GM21619 (cell line): ENCODE measurements around the gene LRP1B.
"Not testable (repeated sequence)": the region's sequence is repeated elsewhere in the genome, so short reads cannot be mapped to it uniquely, and the experiment has no call there.

Source experiments
- ATAC-seq: cut with Tn5 transposase; IDR thresholded peaks from one replicate; pipeline ENCODE4 v1.9.1; 2021; ENCODE audit not compliant: unreplicated experiment

Gene LRP1B

GRCh38 chr2:140509765-140510164, 1621.1 kb downstream of the LRP1B start:
- ATAC-seq: no peak

DNA sequence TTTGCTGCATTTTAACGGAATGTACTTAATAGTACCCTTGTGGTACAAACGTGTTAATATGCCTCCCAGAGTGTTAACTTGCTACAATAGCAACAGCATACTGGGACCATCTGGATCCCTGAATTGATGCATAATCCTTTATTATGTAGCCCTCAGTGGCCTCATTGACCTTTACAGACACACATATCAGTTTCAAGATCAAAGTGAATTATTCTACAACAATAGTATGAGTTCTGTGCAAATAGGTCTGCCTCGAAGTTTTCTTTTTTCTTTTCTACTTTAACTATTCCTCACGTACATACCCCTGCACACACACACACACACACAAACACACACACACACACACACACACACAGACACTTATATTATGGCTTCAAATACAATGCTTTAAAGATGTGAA, 1622.1 kb downstream of the LRP1B start:
- ATAC-seq: no peak

GRCh38 chr2:140506606-140507005, 1624.2 kb downstream of the LRP1B start:
- ATAC-seq: no peak

DNA sequence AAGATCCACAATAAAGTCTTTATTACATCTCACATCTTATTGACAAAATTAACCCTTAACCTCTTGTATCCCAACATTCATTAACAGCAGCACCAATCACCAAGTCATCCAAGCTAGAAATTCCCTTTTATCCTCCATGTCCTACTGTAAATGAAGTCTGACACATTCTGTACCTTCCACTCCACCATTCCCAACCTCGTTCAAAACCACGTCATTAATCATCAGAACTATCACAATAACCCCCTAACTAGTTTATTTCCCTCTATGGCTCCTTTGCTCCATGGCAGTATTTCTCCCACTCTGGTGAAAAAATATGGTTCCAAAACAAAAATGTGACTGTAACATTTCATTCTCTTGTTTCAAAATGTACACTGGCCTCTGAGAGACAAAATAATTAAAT, 1626.2 kb downstream of the LRP1B start:
- ATAC-seq: no peak

GRCh38 chr2:140502951-140503630, 1627.7 kb downstream of the LRP1B start:
- ATAC-seq: no peak

GRCh38 chr2:140498360-140498759, 1632.5 kb downstream of the LRP1B start:
- ATAC-seq: no peak

DNA sequence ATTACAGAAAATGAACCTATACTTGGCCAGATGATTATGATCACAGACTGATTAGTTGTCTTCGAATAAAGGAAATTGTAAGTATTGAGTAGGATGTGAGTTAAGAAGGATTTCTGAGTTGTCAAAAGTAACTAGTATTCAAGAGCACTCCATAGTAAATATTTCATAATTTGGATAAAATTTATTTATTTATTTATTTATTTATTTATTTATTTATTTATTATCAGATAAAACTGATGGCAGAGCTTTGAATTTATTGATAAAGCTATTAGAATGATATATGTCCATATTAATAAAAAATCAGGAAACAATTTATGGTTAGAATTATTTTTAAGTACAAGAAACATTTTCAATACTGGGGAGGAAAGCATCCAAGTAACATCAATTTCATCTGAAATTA, 1634.1 kb downstream of the LRP1B start:
- no peak for ATAC-seq

GRCh38 chr2:140491876-140492275, 1638.9 kb downstream of the LRP1B start:
- no peak for ATAC-seq

GRCh38 chr2:140489193-140489592, 1641.6 kb downstream of the LRP1B start:
- ATAC-seq: no peak

DNA sequence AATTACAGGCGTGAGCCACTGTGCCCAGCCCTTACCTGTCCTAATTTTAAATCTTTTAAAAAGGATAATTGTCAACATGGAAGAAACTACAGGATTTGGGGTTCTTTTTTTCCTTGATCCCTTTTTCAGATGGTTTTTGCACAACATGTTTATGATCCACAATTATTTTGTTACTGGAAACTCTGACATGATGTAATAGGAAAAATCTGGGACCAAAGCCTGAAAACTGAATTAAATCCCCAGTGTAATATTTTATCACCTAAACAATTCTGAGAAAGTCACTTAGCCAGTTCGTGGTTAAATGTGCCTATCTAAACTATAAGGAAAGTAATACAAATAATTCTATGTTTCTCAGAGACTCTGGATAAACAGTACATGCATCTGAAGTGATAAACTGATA, 1649.7 kb downstream of the LRP1B start:
- ATAC-seq: no peak

DNA sequence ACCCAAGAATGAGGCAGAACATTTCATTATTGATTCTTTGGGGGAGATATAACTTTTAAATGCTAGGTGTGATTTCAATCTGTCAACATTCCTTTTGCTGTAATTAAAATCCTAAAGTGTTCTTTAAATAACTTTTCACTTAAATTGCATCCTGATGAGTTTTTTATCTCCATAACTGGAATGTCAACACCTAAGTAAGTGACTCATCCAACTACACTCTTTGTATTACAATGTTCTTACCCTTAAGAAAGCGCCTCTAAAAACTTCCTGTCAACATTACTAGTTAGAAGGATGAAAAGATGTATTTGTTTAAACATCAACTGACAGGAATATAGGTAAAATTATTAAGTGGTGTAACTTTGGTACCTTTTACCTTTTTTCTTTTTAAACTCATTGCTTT, 1657.0 kb downstream of the LRP1B start:
- ATAC-seq: no peak

DNA sequence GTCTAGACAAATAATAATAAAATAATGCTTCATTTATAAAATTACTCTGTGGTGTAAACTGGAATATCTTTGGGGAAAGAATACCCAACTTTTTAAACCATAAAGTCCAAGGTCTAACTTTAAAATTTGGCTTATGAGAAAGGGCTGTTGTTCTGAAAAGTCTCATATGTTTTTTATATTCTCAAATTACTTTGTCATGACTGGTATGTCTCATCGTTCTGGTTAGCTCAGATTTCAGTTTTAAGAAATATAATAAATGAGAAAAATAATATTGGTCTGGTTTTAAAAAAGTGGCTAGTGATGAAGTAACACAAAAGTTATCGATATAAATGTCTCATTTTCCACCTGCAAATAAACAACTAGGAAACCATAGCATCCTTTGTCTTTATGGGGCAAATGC, 1658.1 kb downstream of the LRP1B start:
- ATAC-seq: no peak

DNA sequence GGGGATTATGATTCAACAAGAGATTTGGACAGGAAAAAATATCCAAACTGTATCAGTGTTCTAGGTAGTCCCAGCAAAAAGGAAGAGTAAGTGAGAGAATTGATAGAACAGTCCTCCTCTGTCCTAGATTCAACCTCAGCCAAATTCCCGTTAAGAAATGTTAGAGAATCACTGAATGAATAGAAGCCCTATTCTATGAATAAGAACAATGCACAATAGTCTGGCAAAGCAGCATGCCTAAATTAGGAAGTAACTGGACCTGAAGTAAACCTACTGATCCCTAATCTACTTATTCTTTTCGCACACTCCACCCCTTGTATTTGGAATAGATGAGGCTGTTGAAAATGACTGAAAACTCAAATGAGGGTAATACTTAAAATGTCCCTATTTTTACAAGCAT, 1665.5 kb downstream of the LRP1B start:
- ATAC-seq: no peak

DNA sequence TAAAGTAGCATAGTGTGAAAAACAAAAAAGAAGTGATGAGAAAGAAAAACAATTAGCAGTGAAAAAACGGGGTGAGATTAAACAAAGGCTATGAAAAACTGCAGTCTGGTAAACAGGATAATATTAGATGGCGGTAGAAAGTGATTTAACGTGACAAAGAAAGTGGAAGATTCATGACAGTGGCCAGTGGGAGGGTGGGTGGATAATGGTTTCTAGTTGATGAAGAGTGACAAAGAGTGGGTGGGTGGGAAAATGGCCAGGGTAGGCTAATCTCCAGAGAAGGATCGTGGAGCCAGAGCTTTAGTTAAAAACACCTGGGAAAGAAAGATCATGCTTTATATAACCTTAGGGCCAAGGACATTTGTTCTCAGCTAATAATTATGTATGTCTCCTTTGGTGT, 1667.8 kb downstream of the LRP1B start:
- no peak for ATAC-seq

DNA sequence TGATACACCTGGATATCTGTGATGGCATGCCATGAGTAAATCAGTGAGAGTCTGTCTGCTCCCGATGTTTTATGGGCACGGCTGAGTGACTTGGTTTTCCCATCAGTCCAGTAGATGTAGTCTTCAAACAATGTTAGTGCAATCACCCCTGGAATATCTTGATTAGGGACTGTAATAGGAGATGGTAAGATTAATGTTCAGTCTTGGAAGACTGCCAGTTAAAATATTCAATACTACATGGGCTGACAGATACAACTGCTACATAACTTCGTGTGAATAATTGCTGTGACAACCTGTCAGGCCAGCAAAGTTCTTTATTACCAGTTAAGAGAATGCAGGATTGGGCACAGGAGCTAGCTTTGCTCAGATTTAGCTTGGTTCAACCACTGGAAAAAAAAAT, 1673.3 kb downstream of the LRP1B start:
- no peak for ATAC-seq

DNA sequence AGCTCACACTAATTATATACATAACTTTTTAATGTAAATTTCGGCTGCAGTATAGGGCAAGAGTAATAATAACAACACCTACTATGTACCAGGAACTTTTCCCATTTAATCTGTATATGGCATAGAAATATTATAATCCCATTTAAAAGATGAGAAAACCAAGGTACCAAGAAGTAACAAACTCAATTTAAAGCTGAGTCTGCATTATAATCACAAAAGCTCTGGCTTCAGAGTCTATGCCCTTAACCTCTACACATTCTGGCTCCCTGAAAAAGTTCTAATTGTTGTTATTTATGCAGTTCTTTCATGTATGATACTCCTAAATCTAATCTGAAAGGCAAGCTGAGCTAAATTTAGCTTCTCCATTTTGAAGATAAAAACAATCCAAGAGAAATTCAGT, 1675.5 kb downstream of the LRP1B start:
- no peak for ATAC-seq

DNA sequence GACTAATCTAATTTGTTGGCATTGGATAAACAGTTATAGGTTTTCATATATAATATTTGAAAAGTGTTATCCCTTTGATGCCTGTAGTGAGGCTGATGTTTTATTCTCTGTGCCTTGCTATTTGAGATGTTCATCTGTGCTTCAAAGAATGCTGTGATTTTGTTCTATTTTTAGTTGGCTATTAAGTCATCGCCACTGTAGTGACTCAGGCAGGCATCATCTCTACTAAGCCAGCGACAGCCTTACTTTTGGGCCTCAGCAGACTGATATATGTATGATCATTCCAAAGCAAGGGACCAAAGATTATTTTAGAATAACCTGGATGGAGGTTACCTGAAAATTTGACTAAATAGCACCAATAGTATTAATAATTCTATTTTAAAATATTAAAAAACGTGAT, 1676.1 kb downstream of the LRP1B start:
- no peak for ATAC-seq

GRCh38 chr2:140451324-140451723, 1679.5 kb downstream of the LRP1B start:
- ATAC-seq: no peak

DNA sequence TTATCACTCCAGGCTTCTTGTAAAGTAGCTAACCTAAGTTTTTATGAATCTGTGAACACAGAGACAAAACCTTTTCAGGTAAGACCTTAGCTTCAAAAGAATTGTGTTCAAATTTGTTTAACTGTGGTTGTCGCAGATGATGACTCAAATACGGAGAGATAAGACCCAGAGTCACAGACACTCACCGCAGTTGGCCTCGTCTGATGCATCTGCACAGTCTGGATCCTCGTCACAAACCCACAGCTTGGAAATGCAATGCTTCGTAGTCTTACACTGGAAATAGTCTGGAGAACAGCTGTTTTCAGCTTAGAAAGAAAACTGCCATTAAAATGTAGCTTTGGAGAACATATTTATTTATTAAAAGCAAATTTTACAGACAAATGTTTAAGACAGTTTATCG, 1688.5 kb downstream of the LRP1B start:
- ATAC-seq: no peak

- no peak for ATAC-seq
These were observed 1690.0 kb downstream of the LRP1B start for GRCh38 chr2:140440815-140441214.

DNA sequence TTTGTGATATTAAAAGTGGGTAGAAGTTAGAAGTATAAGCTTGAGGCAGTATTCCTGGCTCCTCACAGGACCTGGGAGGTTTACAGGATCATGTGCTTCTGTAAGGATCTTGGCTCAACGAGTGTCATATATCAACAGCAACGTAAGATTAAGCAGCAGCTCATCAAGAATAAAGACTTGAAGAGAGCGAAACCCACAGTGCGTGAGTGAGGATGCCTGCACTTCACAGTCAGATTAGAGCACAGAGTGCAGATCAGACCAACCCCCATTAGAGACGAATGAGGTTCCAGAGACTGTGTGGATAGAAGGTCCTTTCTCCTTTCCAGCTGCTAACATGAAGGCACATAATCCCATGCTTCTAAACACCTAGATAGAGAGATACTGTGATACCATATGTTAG, 1693.9 kb downstream of the LRP1B start:
- ATAC-seq: no peak

DNA sequence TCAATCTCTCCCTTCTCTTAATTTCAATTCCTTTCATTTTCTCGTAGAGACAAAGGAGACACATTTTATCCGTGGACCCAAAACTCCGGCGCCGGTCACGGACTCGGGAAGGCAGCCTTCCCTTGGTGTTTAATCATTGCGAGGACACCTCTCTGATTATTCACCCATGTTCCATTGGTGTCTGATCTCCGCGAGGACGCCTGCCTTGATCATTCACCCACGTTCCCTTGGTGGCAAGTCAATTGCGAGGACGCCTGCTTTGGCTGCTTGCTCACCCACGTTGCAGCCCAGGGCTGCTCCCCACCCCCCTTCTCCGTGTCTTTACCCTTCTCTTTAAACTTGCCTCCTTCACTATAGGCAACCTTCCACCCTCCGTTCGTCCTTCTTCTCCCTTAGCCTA, 1703.8 kb downstream of the LRP1B start:
- not testable (repeated sequence) for ATAC-seq

GRCh38 chr2:140424471-140424870, 1706.3 kb downstream of the LRP1B start:
- no peak for ATAC-seq
